Loucy (cell line): ENCODE measurements around the gene ACVRL1.

Experiments
- H2AFZ ChIP-seq: fragments of 200-600 bp; sonication (generic); 2 replicates; pipeline ENCODE4 v1.6.0; 2016; ENCODE audit warnings: antibody characterized with exemption, mild to moderate bottlenecking, low read length, moderate library complexity
- H3F3A ChIP-seq: fragments of 200-600 bp; 2 replicates; pipeline ENCODE4 v1.6.0; 2016; ENCODE audit warnings: antibody characterized with exemption, low read depth, mild to moderate bottlenecking
- H3K27me3 ChIP-seq: fragments of 200-600 bp; sonication (generic); 2 replicates; pipeline ENCODE4 v1.6.1; 2014; ENCODE audit warnings: low read length, mild to moderate bottlenecking; ENCODE audit not compliant: insufficient read depth, poor library complexity, severe bottlenecking
- H3K36me3 ChIP-seq: fragments of 200-600 bp; sonication (generic); 2 replicates; pipeline ENCODE4 v1.6.1; 2016; ENCODE audit warnings: low read length; ENCODE audit not compliant: insufficient read depth
- H3K4me1 ChIP-seq: fragments of 200-600 bp; sonication (generic); 2 replicates; pipeline ENCODE4 v1.5.1; 2014; ENCODE audit warnings: low read length, mild to moderate bottlenecking; ENCODE audit not compliant: insufficient read depth, poor library complexity, severe bottlenecking
- H3K4me2 ChIP-seq: fragments of 200-600 bp; sonication (generic); 2 replicates; pipeline ENCODE4 v1.6.0; 2014; ENCODE audit warnings: antibody characterized with exemption, low read length, low read depth, mild to moderate bottlenecking; ENCODE audit not compliant: poor library complexity, severe bottlenecking
- H3K4me3 ChIP-seq: fragments of 200-600 bp; sonication (generic); 2 replicates; pipeline ENCODE4 v1.5.1; 2014; ENCODE audit warnings: low read length, mild to moderate bottlenecking, mixed read lengths; ENCODE audit not compliant: poor library complexity, severe bottlenecking
- H3K79me2 ChIP-seq: fragments of 200-600 bp; sonication (generic); 2 replicates; pipeline ENCODE4 v1.6.1; 2014; ENCODE audit warnings: low read length; ENCODE audit not compliant: insufficient read depth
- H3K9ac ChIP-seq: fragments of 200-600 bp; sonication (generic); 2 replicates; pipeline ENCODE4 v1.6.0; 2014; ENCODE audit warnings: mild to moderate bottlenecking, low read depth, low read length, moderate library complexity; ENCODE audit not compliant: poor library complexity, severe bottlenecking
- H3K9me2 ChIP-seq: fragments of 200-600 bp; sonication (generic); replicated peaks from 2 replicates; pipeline ENCODE4 v1.6.1; 2016; ENCODE audit warnings: low read depth, low read length, mixed read lengths
- H3K9me3 ChIP-seq: fragments of 200-600 bp; sonication (generic); 2 replicates; pipeline ENCODE4 v1.6.1; 2014; ENCODE audit warnings: mild to moderate bottlenecking, antibody characterized with exemption, low read length, low read depth; ENCODE audit not compliant: insufficient read depth
- H4K20me1 ChIP-seq: fragments of 200-600 bp; sonication (generic); 2 replicates; pipeline ENCODE4 v1.6.0; 2014; ENCODE audit warnings: antibody characterized with exemption, low read length, mild to moderate bottlenecking; ENCODE audit not compliant: insufficient read depth, poor library complexity, severe bottlenecking
- EZH2phosphoT487 ChIP-seq: fragments of 200-600 bp; IDR thresholded peaks from 2 replicates; pipeline ENCODE4 v1.6.1; 2018; ENCODE audit warnings: antibody characterized with exemption, mild to moderate bottlenecking, moderate library complexity, borderline replicate concordance
- TF ChIP-seq, protein P1 (sequence below): fragments of 200-600 bp; sonication (generic); conservative IDR thresholded peaks from 2 replicates; pipeline ENCODE4 v1.5.1; 2014; ENCODE audit warnings: mild to moderate bottlenecking, antibody characterized with exemption, low read length

Gene ACVRL1

DNA sequence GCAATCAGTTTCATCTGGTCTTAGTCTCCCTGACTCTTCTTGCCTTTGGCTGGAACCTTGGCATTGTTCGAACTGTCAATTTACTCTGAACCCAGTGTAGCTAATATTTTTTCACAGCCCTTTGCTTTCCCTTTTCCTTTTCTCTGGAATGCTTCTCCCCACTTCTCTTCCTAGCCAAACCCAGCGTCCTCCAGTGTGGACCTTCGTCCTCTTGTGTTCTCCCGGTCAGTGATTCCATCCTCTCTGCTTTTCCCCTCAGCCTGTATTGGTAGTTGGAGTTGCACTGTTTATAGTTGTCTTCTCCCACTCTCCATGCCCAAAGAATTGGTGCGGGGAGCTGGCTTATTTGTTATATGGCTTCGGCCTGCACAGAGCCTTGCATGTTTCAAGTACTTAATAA lies 53.6 kb downstream of the ACVRL1 start:
- Histone ChIP-seq H3F3A (no peaks in the 10 kb centered on the region), H3K9me3 (no peaks in the 10 kb centered on the region), H2AFZ (no peak overlapping the region), H3K79me2 (peaks cover 99% of the 10 kb centered on the region), H3K9ac (no peak overlapping the region), H3K36me3 (peaks cover 10% of the 10 kb centered on the region), H3K9me2 (no peaks in the 10 kb centered on the region), H3K4me1 (peaks cover 41% of the 10 kb centered on the region), H3K4me3 (no peak overlapping the region), H3K27me3 (no peaks in the 10 kb centered on the region), H4K20me1 (peaks cover 33% of the 10 kb centered on the region), H3K4me2 (no peak overlapping the region)
- TF ChIP-seq, protein P1, sequence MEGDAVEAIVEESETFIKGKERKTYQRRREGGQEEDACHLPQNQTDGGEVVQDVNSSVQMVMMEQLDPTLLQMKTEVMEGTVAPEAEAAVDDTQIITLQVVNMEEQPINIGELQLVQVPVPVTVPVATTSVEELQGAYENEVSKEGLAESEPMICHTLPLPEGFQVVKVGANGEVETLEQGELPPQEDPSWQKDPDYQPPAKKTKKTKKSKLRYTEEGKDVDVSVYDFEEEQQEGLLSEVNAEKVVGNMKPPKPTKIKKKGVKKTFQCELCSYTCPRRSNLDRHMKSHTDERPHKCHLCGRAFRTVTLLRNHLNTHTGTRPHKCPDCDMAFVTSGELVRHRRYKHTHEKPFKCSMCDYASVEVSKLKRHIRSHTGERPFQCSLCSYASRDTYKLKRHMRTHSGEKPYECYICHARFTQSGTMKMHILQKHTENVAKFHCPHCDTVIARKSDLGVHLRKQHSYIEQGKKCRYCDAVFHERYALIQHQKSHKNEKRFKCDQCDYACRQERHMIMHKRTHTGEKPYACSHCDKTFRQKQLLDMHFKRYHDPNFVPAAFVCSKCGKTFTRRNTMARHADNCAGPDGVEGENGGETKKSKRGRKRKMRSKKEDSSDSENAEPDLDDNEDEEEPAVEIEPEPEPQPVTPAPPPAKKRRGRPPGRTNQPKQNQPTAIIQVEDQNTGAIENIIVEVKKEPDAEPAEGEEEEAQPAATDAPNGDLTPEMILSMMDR = no peak
- TF ChIP-seq EZH2phosphoT487 = no peak

DNA sequence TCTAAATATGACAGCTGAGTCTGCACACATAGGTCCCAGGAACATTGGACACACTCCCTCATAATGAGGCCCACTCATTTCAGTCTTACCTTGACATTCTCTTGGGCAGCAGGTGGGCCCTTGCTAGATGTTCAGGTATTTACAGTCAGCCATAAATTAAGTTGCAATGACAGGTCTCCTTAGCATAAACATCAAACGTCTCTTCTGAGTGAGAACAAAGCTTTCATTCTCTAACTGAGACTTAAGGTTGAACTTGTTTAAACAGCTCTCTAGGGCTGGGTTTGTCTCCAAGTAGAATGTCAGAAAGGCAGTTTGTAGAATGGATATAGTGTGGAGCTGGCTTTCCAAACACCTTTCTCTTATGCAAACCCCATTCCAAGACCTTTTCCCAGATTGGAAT lies 54.5 kb downstream of the ACVRL1 start:
- Histone ChIP-seq H3K36me3 (peaks cover 10% of the 10 kb centered on the region), H3K9ac (peak overlapping the region; percentile 20), H3F3A (no peaks in the 10 kb centered on the region), H2AFZ (no peak overlapping the region), H3K27me3 (no peaks in the 10 kb centered on the region), H3K4me2 (peak overlapping the region; percentile 34), H3K9me2 (no peaks in the 10 kb centered on the region), H3K79me2 (peaks cover 99% of the 10 kb centered on the region), H3K9me3 (no peaks in the 10 kb centered on the region), H4K20me1 (peaks cover 28% of the 10 kb centered on the region), H3K4me3 (no peak overlapping the region), H3K4me1 (peaks cover 36% of the 10 kb centered on the region)
- TF ChIP-seq, protein P1 = no peak
- no peak for TF ChIP-seq EZH2phosphoT487

DNA sequence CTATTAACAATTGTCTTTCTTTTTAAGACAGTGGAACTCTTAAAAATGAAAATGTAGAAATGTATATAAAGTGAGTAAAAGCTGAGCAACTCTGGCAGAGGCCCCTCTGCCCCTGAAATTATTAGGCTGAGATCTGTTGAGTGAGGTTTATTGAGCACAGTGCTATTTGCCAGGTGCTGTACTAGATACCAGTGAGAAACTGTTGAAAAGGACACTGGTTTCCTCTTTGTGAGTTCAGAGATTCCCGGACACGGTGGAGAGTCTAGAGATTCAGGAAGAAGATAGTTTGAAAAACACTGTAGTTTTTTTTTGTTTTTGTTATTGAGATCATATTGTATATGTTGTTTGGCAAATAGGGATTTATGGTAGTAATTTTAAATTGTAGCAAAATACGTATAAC lies 55.4 kb downstream of the ACVRL1 start:
- Histone ChIP-seq H4K20me1 (peaks cover 28% of the 10 kb centered on the region), H3K4me3 (no peak overlapping the region), H3K9me2 (no peaks in the 10 kb centered on the region), H3K9ac (peak overlapping the region; percentile 20), H2AFZ (no peak overlapping the region), H3F3A (no peaks in the 10 kb centered on the region), H3K9me3 (no peaks in the 10 kb centered on the region), H3K27me3 (no peaks in the 10 kb centered on the region), H3K4me1 (peaks cover 36% of the 10 kb centered on the region), H3K79me2 (peaks cover 95% of the 10 kb centered on the region), H3K36me3 (peaks cover 10% of the 10 kb centered on the region), H3K4me2 (peak overlapping the region; percentile 34)
- TF ChIP-seq EZH2phosphoT487 = no peak
- TF ChIP-seq, protein P1 = no peak
